Spleen (tissue), 10 donors: Measurements from ENCODE around the gene FLG. TPM values are rescaled to one million over a fixed set of nuclear protein-coding genes. Genes with fewer than 3 reads are reported as not detected.

ENCODE experiments used
- polyA plus RNA-seq, 3 donors: library from polyadenylated mRNA; stranded (reverse); fragments of 200-250 nt; gene quantifications; one replicate each; pipeline ENCODE4 v1.2.1, GENCODE V29; 2013
- total RNA-seq, 7 donors: library from RNA; depleted of rRNA in 3 of 7; stranded (reverse); fragments of >200 nt in 3 of 7; fragmentation: NEBNext Ultra II Directional in 4 of 7; extraction: Animal tissue kit (Norgen Biotek cat#: 25700) in 4 of 7; gene quantifications; one replicate each; pipeline versions ENCODE4 v1.1.0 to v1.2.1, GENCODE V29; 2016 to 2021
- donor health status: healthy with polysubstance abuse.
- donor health status: DM: no; HTN: no; CAD: no; lungs with moderate emphysema.
- donor health status: DM: no; HTN: no; CAD: no.
- donor health status: Bipolar disorder and iron deficiency.
- donor health status: healthy.
- donor health status: DM: no; HTN: no; CAD: no.
- donor health status: DM: yes; HTN: yes; CAD: no.

Gene FLG
- total and polyA plus RNA-seq, 10 donors: under 0.01 to 0.20 (median 0.03) TPM; not detected in 7

Other genes starting within 250 kb of the FLG start
- gene TCHHL1, start 236.2 kb downstream of the FLG start, total RNA-seq: not detected
- not detected for gene TCHHL1, start 236.2 kb downstream of the FLG start, polyA plus RNA-seq
- gene TCHH, start 209.8 kb downstream of the FLG start, total RNA-seq: 1 to 10 TPM; 1.2 to 9.6 (median 4.5) TPM
- under 1 TPM; 0.24 to 0.99 (median 0.42) TPM for gene TCHH, start 209.8 kb downstream of the FLG start, polyA plus RNA-seq
- gene RPTN, start 166.0 kb downstream of the FLG start, total RNA-seq: not detected
- not detected for gene RPTN, start 166.0 kb downstream of the FLG start, polyA plus RNA-seq
- gene HRNR, start 101.0 kb downstream of the FLG start, total RNA-seq: not detected
- gene HRNR, start 101.0 kb downstream of the FLG start, polyA plus RNA-seq: under 1 TPM in 1 of 3 donors, not detected in 2; under 0.01 TPM
- gene FLG2, start 34.8 kb upstream of the FLG start, total RNA-seq: under 1 TPM in 1 of 7 donors, not detected in 6; 0.07 TPM
- not detected for gene FLG2, start 34.8 kb upstream of the FLG start, polyA plus RNA-seq
- not detected for gene CRNN, start 89.0 kb upstream of the FLG start, total RNA-seq
- gene CRNN, start 89.0 kb upstream of the FLG start, polyA plus RNA-seq: 1 to 10 TPM in 1 of 3 donors, under 1 TPM in 2; 0.11 to 2.2 (median 0.39) TPM
- gene LCE5A, start 185.6 kb upstream of the FLG start, total RNA-seq: not detected
- gene LCE5A, start 185.6 kb upstream of the FLG start, polyA plus RNA-seq: not detected
- gene CRCT1, start 189.2 kb upstream of the FLG start, total RNA-seq: not detected
- under 1 TPM in 1 of 3 donors, not detected in 2; 0.99 TPM for gene CRCT1, start 189.2 kb upstream of the FLG start, polyA plus RNA-seq
- gene LCE3E, start 241.5 kb upstream of the FLG start, total RNA-seq: not detected
- gene LCE3E, start 241.5 kb upstream of the FLG start, polyA plus RNA-seq: not detected